Activated CD8-positive, alpha-beta memory T cell treated with anti-CD3 and anti-CD28 coated beads, Interleukin-2, amount 50 U/mL, for 1 hour (primary cell): ENCODE results near the gene PDCD6IP.
"Not testable (repeated sequence)": the region's sequence is repeated elsewhere in the genome, so short reads cannot be mapped to it uniquely, and the experiment has no call there.

ENCODE experiments used
- DNase-seq: peaks from one replicate; pipeline ENCODE4 v3.0.0-alpha.2; 2020; ENCODE audit errors: extremely low read depth

The PDCD6IP gene

GRCh38 chr3:33798418-33799201, at the start of gene PDCD6IP:
TSS of gene PDCD6IP (plus strand) at chr3:33798630. CDS start at chr3:33798729, 99 bp downstream.
- peak; percentile 58 for DNase-seq

GRCh38 chr3:33749546-33750210, 48.8 kb upstream of the PDCD6IP start:
- no peak for DNase-seq

DNA sequence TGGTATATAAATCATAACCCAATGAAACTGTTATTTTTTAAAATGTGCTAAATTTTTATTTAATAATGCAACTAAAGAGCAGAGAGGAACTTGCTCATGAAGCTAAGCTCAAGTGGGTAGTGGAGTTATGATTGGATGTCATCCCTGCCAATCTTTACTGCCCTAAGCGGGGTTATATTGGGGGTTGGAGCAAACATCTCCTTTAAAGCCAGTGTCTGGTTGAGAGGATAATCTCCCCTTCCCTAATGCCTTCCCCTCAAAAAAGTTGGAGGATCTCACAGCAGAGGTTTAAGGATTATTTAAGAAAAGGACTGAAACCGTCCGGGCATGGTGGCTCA, 48.2 kb upstream of the PDCD6IP start:
- DNase-seq = no peak

DNA sequence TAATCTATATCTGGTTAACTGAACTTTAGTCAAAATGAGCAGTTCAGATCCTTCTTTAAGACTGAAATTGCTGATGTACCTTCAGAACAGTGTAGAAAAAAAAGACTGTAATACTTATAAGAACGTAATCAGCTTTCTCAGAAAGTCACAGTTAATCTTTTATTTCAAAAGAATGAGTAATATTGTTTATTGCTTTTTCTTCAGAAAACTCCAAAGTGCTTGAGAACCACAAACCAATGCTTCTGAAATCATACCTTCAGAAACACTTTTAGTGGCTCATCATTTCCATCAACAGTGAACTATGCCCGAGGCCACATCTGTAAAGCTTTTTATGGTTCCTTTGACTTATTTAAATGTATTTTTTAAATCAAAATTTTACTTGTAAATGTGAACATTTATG, 47.1 kb upstream of the PDCD6IP start:
- DNase-seq = no peak

DNA sequence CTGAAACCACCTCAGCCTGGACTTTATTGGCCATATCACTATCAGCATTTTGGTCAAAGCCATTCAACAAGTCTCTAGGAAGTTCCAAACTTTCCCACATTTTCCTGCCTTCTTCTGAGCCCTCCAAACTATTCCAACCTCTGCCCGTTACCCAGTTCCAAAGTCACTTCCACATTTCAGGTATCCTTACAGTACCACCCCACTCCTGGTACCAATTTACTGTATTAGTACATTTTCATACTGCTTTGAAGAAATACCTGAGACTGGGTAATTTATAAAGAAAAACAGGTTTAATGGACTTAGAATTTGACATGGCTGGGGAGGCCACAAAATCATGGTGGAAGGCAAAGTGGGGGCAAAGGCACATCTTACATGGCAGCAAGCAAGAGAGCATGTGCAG, 44.0 kb upstream of the PDCD6IP start:
- not testable (repeated sequence) for DNase-seq

GRCh38 chr3:33758281-33758680, 40.1 kb upstream of the PDCD6IP start:
- no peak for DNase-seq

- DNase-seq = no peak
These were observed 39.6 kb upstream of the PDCD6IP start for GRCh38 chr3:33758864-33759263.

GRCh38 chr3:33768578-33769330, 29.7 kb upstream of the PDCD6IP start:
- DNase-seq = no peak

GRCh38 chr3:33773637-33774036, 24.8 kb upstream of the PDCD6IP start:
- no peak for DNase-seq

DNA sequence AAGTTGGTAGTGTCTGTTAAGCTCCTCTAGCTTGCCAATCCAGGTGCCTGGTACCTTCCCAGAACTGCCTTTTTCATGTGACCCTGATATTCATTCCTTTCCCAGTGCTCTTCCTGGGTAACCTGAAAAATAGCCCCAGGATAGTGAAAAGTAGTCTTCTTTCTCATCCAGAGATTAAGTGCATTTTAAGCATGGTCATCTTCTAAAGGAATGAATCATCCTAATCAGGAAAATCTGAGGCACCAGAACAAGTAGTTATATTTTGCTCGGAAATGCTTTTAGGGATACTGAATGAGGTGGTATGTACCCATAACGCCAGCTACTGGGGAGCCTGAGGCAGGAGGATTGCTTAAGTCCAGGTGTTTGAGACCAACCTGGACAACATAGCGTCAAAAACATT, 23.1 kb upstream of the PDCD6IP start:
- DNase-seq = no peak

GRCh38 chr3:33777996-33778395, 20.4 kb upstream of the PDCD6IP start:
- DNase-seq = no peak

DNA sequence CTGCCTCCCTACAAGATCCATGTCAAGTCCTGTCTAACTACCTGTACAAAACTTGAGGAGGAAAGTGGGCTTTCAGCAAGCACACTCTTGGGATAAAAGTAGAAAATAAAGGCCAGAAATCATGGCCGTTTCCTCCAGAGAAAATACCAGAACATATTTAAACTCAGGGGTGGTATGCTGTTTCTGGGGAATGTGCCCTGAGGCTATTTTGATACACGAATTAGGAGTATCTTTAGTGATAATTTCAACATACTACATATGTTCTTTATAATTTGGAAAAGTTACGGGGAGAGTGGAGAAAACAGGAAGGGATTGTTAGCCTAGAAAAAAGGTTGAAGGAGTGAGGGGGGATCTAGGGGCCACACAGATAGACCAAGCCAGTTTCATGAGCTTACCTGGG, 18.7 kb upstream of the PDCD6IP start:
- DNase-seq = no peak

- not testable (repeated sequence) for DNase-seq
These were observed 17.0 kb upstream of the PDCD6IP start for GRCh38 chr3:33781413-33781812.

GRCh38 chr3:33786565-33787327, 11.7 kb upstream of the PDCD6IP start:
- DNase-seq = no peak

DNA sequence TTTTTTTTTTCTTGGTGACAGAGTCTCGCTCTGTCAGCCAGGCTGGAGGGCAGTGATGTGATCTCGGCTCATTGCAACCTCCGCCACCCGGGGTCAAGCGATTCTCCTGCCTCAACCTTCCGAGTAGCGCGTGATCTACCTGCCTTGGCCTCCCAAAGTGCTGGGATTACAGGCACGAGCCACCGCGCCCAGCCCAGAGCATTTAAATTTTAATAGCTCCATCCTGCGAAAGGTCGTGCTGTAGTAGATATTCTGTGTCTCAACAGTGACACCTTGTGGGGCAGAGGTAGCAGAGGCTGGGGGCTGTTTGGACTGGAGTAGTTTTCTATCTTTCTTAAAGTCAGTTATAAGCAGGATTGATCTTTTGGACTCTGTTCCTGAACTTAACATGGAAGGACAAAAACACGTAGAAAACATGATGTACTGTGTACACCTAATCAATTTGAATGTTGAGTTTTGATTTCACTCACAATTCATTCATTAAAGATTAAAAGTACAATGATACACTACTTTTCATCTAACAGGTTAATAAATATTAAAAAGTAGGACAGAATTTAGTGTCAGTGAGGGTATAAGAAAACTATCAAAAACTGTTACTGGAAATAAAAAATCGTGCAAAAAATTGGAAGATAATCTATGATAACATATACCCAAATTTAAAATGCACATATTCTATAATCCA, 11.0 kb upstream of the PDCD6IP start:
- DNase-seq = no peak

DNA sequence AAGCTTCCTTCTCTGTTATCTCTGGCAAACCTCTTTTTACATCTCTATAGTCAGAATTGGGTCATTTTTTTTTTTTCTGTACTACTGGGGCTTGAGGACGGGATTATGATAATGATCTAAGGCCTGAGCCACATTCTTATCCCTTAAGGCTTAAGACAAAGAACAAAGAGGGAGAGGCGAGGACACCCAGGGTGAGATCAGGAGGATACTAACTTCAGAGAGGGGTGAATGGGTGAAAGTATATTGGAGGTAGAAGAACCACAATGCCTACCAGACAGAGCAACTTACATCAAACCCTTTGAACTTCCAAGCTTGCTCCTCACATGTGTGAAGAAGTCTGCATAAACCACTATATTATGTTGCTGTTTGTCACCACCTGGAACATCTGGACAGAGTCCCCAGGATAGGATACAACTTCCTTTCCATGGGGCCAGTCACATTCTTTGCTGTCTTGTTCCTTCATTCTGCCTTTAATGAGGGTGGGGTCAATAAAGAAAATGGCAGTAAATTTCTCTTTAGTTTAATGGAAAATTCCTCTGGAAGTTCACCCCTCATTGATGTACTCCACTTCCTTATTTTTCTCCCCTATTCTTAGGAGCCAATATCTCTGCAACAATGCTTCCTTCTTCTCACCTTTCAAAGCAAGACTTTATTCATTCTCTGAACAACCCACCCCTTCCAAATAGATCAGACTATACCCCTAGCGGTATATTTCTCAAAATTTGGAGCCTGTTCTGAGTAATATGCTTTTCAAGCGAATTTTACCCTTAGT, 9.1 kb upstream of the PDCD6IP start:
- DNase-seq = no peak

DNA sequence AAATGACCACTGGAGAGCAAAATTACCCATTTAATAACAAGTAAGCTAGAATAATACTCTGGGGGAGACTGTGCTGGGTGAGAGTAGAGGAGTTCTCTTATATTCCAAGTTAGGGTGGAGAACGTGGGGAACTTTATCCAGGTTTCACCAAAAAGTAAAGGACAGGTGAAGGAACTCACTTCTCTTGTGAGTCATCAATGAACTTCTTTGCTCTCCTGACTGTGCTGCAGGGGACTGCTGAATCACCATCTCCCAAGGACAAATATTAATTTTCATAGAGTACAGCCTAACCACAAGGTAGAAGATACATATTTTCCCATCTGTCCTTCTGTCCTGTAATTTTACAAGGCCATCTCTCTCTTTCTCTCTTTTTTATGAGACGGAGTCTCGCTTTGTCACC, 8.3 kb upstream of the PDCD6IP start:
- no peak for DNase-seq

DNA sequence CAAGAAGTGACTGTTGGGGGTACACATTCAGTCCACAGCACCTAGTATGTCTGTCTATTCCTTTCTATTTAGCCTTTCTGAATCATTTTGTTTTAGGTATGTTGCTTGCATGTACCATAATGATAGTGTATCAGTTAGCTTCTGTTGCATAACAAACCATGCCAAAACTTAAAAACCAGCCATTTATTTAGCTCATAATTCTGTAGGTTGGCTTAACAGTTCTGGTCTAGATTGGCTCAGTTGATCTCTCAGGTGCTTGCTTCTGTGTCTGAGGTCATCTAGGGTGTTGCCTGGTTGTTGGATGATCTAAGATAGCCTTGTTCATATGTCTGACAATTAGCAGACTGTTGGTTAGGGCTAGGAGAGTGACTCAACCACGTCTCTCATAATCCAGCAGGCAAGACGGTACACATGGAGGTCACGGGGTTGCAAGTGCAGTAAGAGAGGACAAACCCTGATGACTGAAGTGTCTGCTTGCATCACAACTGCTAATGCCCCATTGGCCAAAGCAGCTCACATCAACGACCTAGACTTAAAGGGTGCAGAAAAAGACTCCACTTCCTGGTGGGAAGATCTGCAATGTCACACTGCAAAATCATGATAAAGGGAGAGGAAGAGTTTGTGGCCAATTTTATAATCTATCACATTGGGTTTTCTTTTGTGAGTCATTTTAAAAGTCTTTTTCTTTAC, 6.8 kb upstream of the PDCD6IP start:
- DNase-seq = no peak

- DNase-seq = no peak
These were observed 6.1 kb upstream of the PDCD6IP start for GRCh38 chr3:33792167-33792892.
